Endothelial cell of umbilical vein (primary cell): ENCODE data around the gene SLC23A1. TPM values are rescaled to one million over a fixed set of nuclear protein-coding genes. Genes with fewer than 3 reads are reported as not detected.

Source experiments
- BruUV-seq: library from RNA; stranded (reverse); fragments of 400-500 nt; replicated peaks from 2 replicates; lab custom pipeline; 2021; lab: Mats Ljungman, UMichigan
- CTCF ChIA-PET: fragments of 300-600, 350-600 bp; sonication (Branson Sonifier 250); formaldehyde crosslinking; loops from one replicate; lab custom pipeline; 2021; ENCODE audit warnings: antibody characterized with exemption, inconsistent platforms; lab: Charles Lee
- POLR2A ChIA-PET: fragments of 300-600, 350-600 bp; sonication (Branson Sonifier 250); formaldehyde crosslinking; loops from one replicate; lab custom pipeline; 2021; ENCODE audit warnings: antibody characterized with exemption, inconsistent platforms; lab: Charles Lee
- DNase-seq: peaks from one replicate; pipeline ENCODE4 v3.0.0-alpha.2; 2011; ENCODE audit warnings: low read depth, low spot score
- FAIRE-seq: peaks from 2 replicates; lab custom pipeline; 2011; peaks lifted over from hg19 to GRCh38; lab: Jason Lieb, UNC
- H2AFZ ChIP-seq: 2 replicates; pipeline ENCODE4 v1.6.0; 2012; ENCODE audit warnings: low read depth, low read length, control low read depth, inconsistent platforms
- H3K27ac ChIP-seq: 2 replicates; pipeline ENCODE4 v1.5.1; 2011; ENCODE audit warnings: low read depth, mild to moderate bottlenecking, control low read depth, low read length, moderate library complexity; ENCODE audit not compliant: insufficient read depth
- H3K27me3 ChIP-seq, 2 experiments: 2 replicates each; pipeline versions ENCODE4 v1.6.0 to v1.6.1; 2011; ENCODE audit warnings: low read length in 2 of 2, mixed read lengths in 1 of 2; ENCODE audit not compliant: control insufficient read depth in 2 of 2, insufficient read depth in 2 of 2
- H3K36me3 ChIP-seq, 2 experiments: 2 replicates in 1 of 2; 3 replicates in 1 of 2; pipeline ENCODE4 v1.5.1; 2011; ENCODE audit warnings: low read length in 2 of 2, mild to moderate bottlenecking in 1 of 2, moderate library complexity in 1 of 2; ENCODE audit not compliant: control insufficient read depth in 2 of 2, insufficient read depth in 2 of 2; ENCODE audit errors: extremely low read depth in 1 of 2
- H3K4me1 ChIP-seq: 3 replicates; pipeline ENCODE4 v1.5.1; 2011; ENCODE audit warnings: mild to moderate bottlenecking, low read length; ENCODE audit not compliant: control insufficient read depth, insufficient read depth; ENCODE audit errors: extremely low read depth
- H3K4me2 ChIP-seq: 2 replicates; pipeline ENCODE4 v1.6.1; 2011; ENCODE audit warnings: low read length, control low read depth, mixed read lengths; ENCODE audit not compliant: insufficient read depth
- H3K4me3 ChIP-seq, 3 experiments: fragments of 200-600 bp in 1 of 3; sonication (generic), shearing (Covaris generic) in 1 of 3; replicated peaks in 1 of 3; 2 replicates each; pipeline ENCODE4 v1.5.1; 2011 to 2016; ENCODE audit warnings: control low read depth in 3 of 3, low read length in 3 of 3, mild to moderate bottlenecking in 2 of 3, inconsistent platforms in 1 of 3, low read depth in 1 of 3, moderate library complexity in 1 of 3; ENCODE audit not compliant: insufficient read depth in 1 of 3
- H3K79me2 ChIP-seq: 2 replicates; pipeline ENCODE4 v1.6.0; 2012; ENCODE audit warnings: low read length, inconsistent platforms; ENCODE audit not compliant: control insufficient read depth, insufficient read depth
- H3K9ac ChIP-seq: replicated peaks from 2 replicates; pipeline ENCODE3; 2011; ENCODE audit warnings: low read length, control low read depth; ENCODE audit not compliant: insufficient read depth; ENCODE audit errors: extremely low read depth
- H3K9me1 ChIP-seq: replicated peaks from 3 replicates; pipeline ENCODE4 v1.6.0; 2011; ENCODE audit warnings: mild to moderate bottlenecking, low read length; ENCODE audit not compliant: control insufficient read depth, insufficient read depth; ENCODE audit errors: extremely low read depth
- H3K9me3 ChIP-seq: replicated peaks from 2 replicates; pipeline ENCODE4 v1.5.1; 2012; ENCODE audit warnings: low read length, inconsistent platforms; ENCODE audit not compliant: control insufficient read depth, insufficient read depth
- H4K20me1 ChIP-seq: replicated peaks from 2 replicates; pipeline ENCODE3; 2011; ENCODE audit warnings: mild to moderate bottlenecking, low read length; ENCODE audit not compliant: control insufficient read depth, insufficient read depth; ENCODE audit errors: extremely low read depth
- CTCF ChIP-seq, 2 donors: IDR thresholded peaks; 1 replicate in 1 of 2; 2 replicates in 1 of 2; pipeline ENCODE4 v1.5.1; 2011; ENCODE audit warnings: low read length in 2 of 2, mild to moderate bottlenecking in 2 of 2, moderate library complexity in 2 of 2, control low read depth in 1 of 2, inconsistent platforms in 1 of 2, low read depth in 1 of 2; ENCODE audit not compliant: insufficient read depth in 1 of 2; ENCODE audit errors: extremely low read depth in 1 of 2
- EZH2 ChIP-seq: IDR thresholded peaks from 2 replicates; pipeline ENCODE4 v1.6.1; 2012; ENCODE audit warnings: borderline replicate concordance, low read depth, mild to moderate bottlenecking, moderate library complexity, low read length, inconsistent platforms; ENCODE audit not compliant: severe bottlenecking
- FOS ChIP-seq: IDR thresholded peaks from 2 replicates; pipeline ENCODE4 v1.6.1; 2011; ENCODE audit warnings: mild to moderate bottlenecking, low read length, moderate library complexity, borderline replicate concordance; ENCODE audit not compliant: insufficient read depth
- GATA2 ChIP-seq: IDR thresholded peaks from 2 replicates; pipeline ENCODE4 v1.7.0; 2011; ENCODE audit warnings: low read depth, mild to moderate bottlenecking, moderate library complexity, mixed read lengths, low read length; ENCODE audit not compliant: insufficient read length, insufficient read depth
- JUN ChIP-seq: IDR thresholded peaks from 2 replicates; pipeline ENCODE4 v1.6.1; 2011; ENCODE audit warnings: borderline replicate concordance, low read depth; ENCODE audit not compliant: insufficient read length, insufficient read depth
- MAX ChIP-seq: IDR thresholded peaks from 2 replicates; pipeline ENCODE4 v1.6.1; 2011; ENCODE audit not compliant: insufficient read depth, insufficient read length
- MYC ChIP-seq: IDR thresholded peaks from one replicate; pipeline ENCODE4 v1.6.1; 2011; ENCODE audit warnings: mild to moderate bottlenecking, low read depth, low read length
- POLR2A ChIP-seq: IDR thresholded peaks from 2 replicates; pipeline ENCODE4 v1.6.1; 2012; ENCODE audit warnings: low read depth, mild to moderate bottlenecking, control low read depth, low read length
- POLR2AphosphoS5 ChIP-seq: IDR thresholded peaks from 2 replicates; pipeline ENCODE4 v1.6.1; 2012; ENCODE audit warnings: low read depth, mild to moderate bottlenecking, control low read depth, low read length, moderate library complexity; ENCODE audit not compliant: insufficient read depth
- dilution Hi-C: fragments of 300-500 bp; cut with MboI; formaldehyde crosslinking; loops from one replicate; pipeline ENCODE4 v1.15.0; 2019; ENCODE audit warnings: low sequenced_read_pairs; ENCODE audit not compliant: extremely low pct_ligation_motif_present
- intact Hi-C: fragments of 100-400 bp; cut with micrococcal nuclease; formaldehyde crosslinking; loops from one replicate; pipeline ENCODE4 v1.10.0; 2022
- polyA plus RNA-seq, 4 experiments: library from polyadenylated mRNA; depleted of rRNA in 3 of 4; stranded (reverse) in 3 of 4; unstranded in 1 of 4; fragments of >200 nt; gene quantifications; 2 replicates each; pipeline versions ENCODE4 v1.2.1 to v1.2.3, GENCODE V29; 2011 to 2012; ENCODE audit warnings: missing spikeins in 1 of 4
- total RNA-seq: library from RNA; stranded (reverse); gene quantifications from 2 replicates; pipeline ENCODE4 v1.2.3, GENCODE V29; 2021

The SLC23A1 gene
- total and polyA plus RNA-seq, 2 donors (not counting 3 experiments of a cell fraction or from before 2014, with no cell fraction given) = not detected

- Histone ChIP-seq H3K4me3 (no peak overlapping the region), H3K36me3 (peaks cover 5 to 31% of the 10 kb centered on the region in 2 experiments), H3K9me3 (no peaks in the 10 kb centered on the region), H3K4me1 (no peaks in the 10 kb centered on the region), H3K79me2 (no peaks in the 10 kb centered on the region), H3K9me1 (no peaks in the 10 kb centered on the region), H2AFZ (no peak overlapping the region), H3K4me2 (no peak overlapping the region), H3K27ac (no peak overlapping the region), H3K27me3 (no peaks in the 10 kb centered on the region), H4K20me1 (no peaks in the 10 kb centered on the region), H3K9ac (no peak overlapping the region)
- no peak for TF ChIP-seq EZH2
- TF ChIP-seq MAX = no peak
- TF ChIP-seq GATA2 = no peak
- TF ChIP-seq POLR2A = no peak
- no peak for TF ChIP-seq POLR2AphosphoS5
- no peak for TF ChIP-seq FOS
- no peak for TF ChIP-seq MYC
- no peak for TF ChIP-seq CTCF (IDR thresholded peaks at IDR 0.05; ENCODE audit: extremely low read depth in 1 of 2, insufficient read depth in 1 of 2, low read depth in 1 of 2, low read length in 2 of 2)
- TF ChIP-seq JUN = no peak
- no TSS peak for BruUV-seq
- ChIA-PET POLR2A (no interaction called here), CTCF (no interaction called here)
- dilution Hi-C loops (no loop called here), intact Hi-C loops (no loop called here)
- FAIRE-seq = no peak
- DNase-seq = no peak
Observed at GRCh38 chr5:139426203-139426885, 43.2 kb upstream of the SLC23A1 start.
